Spleen (tissue), 7 donors: ENCODE measurements around the gene FOXE1.

Experiments used
- POLR2A ChIP-seq, 3 donors: fragments of 450-650 bp; IDR thresholded peaks; one replicate each; pipeline ENCODE4 v1.5.1; 2017; ENCODE audit warnings: antibody characterized with exemption in 3 of 3, mild to moderate bottlenecking in 1 of 3
- POLR2AphosphoS5 ChIP-seq, 3 donors: sonication (generic); formaldehyde crosslinking; IDR thresholded peaks; one replicate each; pipeline ENCODE4 v1.5.1; 2017; ENCODE audit warnings: antibody characterized with exemption in 3 of 3
- TF ChIP-seq, protein P1 (sequence below), 11 experiments: fragments of 200-600 bp in 7 of 11; fragments of 450-650 bp in 4 of 11; sonication (generic) in 4 of 11; IDR thresholded peaks in 8 of 11; conservative IDR thresholded peaks in 3 of 11; 1 replicate in 7 of 11; 2 replicates in 4 of 11; pipeline versions ENCODE4 v1.4.0 to v1.8.0; 2016 to 2021; ENCODE audit warnings: antibody characterized with exemption in 11 of 11, inconsistent platforms in 4 of 11, mild to moderate bottlenecking in 1 of 11
- donor health status: DM: no; HTN: no; CAD: no; lungs with moderate emphysema.
- donor health status: DM: no; HTN: no; CAD: no.
- donor health status: DM: no; HTN: no; CAD: no.

DNA sequence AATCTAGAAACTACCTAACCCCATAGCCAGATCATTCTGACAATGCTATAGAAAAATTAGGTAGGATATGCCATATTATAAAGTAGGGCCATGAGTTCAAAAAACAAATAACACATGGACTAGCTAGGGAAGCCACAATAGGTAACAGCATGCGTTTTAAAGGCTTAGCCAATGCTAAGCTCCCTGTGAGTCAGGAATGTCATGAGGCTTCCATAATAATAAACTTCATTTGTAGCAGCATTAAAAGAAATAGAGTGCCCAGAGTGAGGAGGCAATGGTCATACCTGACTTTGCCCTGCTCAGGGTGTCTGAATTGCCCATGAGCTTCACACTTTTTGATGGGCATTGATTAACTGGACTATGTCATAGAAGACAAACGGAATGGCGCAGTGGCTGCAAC is 15.8 kb downstream of the FOXE1 start:
- TF ChIP-seq, protein P1, sequence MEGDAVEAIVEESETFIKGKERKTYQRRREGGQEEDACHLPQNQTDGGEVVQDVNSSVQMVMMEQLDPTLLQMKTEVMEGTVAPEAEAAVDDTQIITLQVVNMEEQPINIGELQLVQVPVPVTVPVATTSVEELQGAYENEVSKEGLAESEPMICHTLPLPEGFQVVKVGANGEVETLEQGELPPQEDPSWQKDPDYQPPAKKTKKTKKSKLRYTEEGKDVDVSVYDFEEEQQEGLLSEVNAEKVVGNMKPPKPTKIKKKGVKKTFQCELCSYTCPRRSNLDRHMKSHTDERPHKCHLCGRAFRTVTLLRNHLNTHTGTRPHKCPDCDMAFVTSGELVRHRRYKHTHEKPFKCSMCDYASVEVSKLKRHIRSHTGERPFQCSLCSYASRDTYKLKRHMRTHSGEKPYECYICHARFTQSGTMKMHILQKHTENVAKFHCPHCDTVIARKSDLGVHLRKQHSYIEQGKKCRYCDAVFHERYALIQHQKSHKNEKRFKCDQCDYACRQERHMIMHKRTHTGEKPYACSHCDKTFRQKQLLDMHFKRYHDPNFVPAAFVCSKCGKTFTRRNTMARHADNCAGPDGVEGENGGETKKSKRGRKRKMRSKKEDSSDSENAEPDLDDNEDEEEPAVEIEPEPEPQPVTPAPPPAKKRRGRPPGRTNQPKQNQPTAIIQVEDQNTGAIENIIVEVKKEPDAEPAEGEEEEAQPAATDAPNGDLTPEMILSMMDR (IDR thresholded peaks at IDR 0.05 in 8 of 11, conservative IDR thresholded peaks at IDR 0.05 in 3 of 11): no peak
- TF ChIP-seq POLR2AphosphoS5 (IDR thresholded peaks at IDR 0.05): no peak
- no peak for TF ChIP-seq POLR2A (IDR thresholded peaks at IDR 0.05)
